A549 (cell line): Measurements from ENCODE around the gene CLTCL1. TPM values are rescaled to one million over a fixed set of nuclear protein-coding genes. Genes with fewer than 3 reads are reported as not detected.

Experiments used
- ATAC-seq, 2 experiments: fragments of 200-7000 bp in 1 of 2; fragments of >200 bp in 1 of 2; cut with Nextera tagmentation in 1 of 2; cut with Tn5 transposase in 1 of 2; 3 replicates each; pipeline versions ENCODE4 v1.8.0 to v1.9.1; 2018 to 2020; ENCODE audit warnings: mild to moderate bottlenecking in 1 of 2, moderate library complexity in 1 of 2
- CTCF ChIA-PET: fragments of 300-600 bp; sonication (Branson Sonifier 250); formaldehyde crosslinking; extraction: SDS; loops from one replicate; lab custom pipeline; 2021; ENCODE audit warnings: antibody characterized with exemption, inconsistent platforms; lab: Yijun Ruan, JAX
- POLR2A ChIA-PET: fragments of 350-600 bp; formaldehyde crosslinking; extraction: SDS; loops from one replicate; lab custom pipeline; 2021; ENCODE audit warnings: antibody characterized with exemption, inconsistent platforms; lab: Yijun Ruan, JAX
- DNase-seq, 2 experiments: peaks; one replicate each; pipeline versions ENCODE4 v3.0.0 to v3.0.0-alpha.2; 2011 to 2016; ENCODE audit warnings: low read depth in 1 of 2, low spot score in 1 of 2
- FAIRE-seq: peaks from 2 replicates; lab custom pipeline; 2011; peaks lifted over from hg19 to GRCh38; lab: Jason Lieb, UNC
- H3K27ac ChIP-seq, 2 experiments: fragments of >200 bp; sonication (Bioruptor Twin); formaldehyde crosslinking; 3 replicates each; pipeline ENCODE4 v1.5.1; 2016 to 2017
- H3K4me1 ChIP-seq: fragments of >200 bp; sonication (Bioruptor Twin); formaldehyde crosslinking; 3 replicates; pipeline ENCODE4 v1.6.1; 2016
- H3K4me2 ChIP-seq: fragments of >200 bp; sonication (Bioruptor Twin); formaldehyde crosslinking; 3 replicates; pipeline ENCODE4 v1.6.1; 2016
- H3K4me3 ChIP-seq: fragments of >200 bp; sonication (Bioruptor Twin); formaldehyde crosslinking; 3 replicates; pipeline ENCODE4 v1.5.1; 2016
- H3K9me3 ChIP-seq: fragments of >200 bp; sonication (Bioruptor Twin); formaldehyde crosslinking; 3 replicates; pipeline ENCODE4 v1.6.1; 2016
- BHLHE40 ChIP-seq: IDR thresholded peaks from 2 replicates; pipeline ENCODE4 v1.6.1; 2012; ENCODE audit warnings: low read depth, low read length, inconsistent platforms
- CEBPB ChIP-seq, 2 experiments: fragments of >200 bp in 1 of 2; sonication (Bioruptor Twin) in 1 of 2; formaldehyde crosslinking in 1 of 2; IDR thresholded peaks; 2 replicates each; pipeline ENCODE4 v1.6.1; 2012 to 2016
- CTCF ChIP-seq: fragments of >200 bp; sonication (Bioruptor Twin); formaldehyde crosslinking; IDR thresholded peaks from 3 replicates; pipeline ENCODE4 v1.5.1; 2016
- E2F6 ChIP-seq: IDR thresholded peaks from 2 replicates; pipeline ENCODE4 v1.6.1; 2012; ENCODE audit warnings: low read depth, borderline replicate concordance
- EHF ChIP-seq: fragments of 250-450 bp; sonication (Bioruptor Pico); IDR thresholded peaks from 2 replicates; pipeline ENCODE4 v1.5.0; 2020; ENCODE audit warnings: mild to moderate bottlenecking
- FOSL2 ChIP-seq, 2 experiments: fragments of 450-650 bp in 1 of 2; fragments of >200 bp in 1 of 2; sonication (Bioruptor Twin) in 1 of 2; formaldehyde crosslinking; IDR thresholded peaks; 2 replicates each; pipeline versions ENCODE4 v1.5.0 to v1.6.1; 2016 to 2020; ENCODE audit warnings: mild to moderate bottlenecking in 1 of 2, moderate library complexity in 1 of 2
- FOXS1 ChIP-seq: fragments of 250-450 bp; sonication (Bioruptor Pico); IDR thresholded peaks from 2 replicates; pipeline ENCODE4 v1.5.0; 2020; ENCODE audit warnings: mild to moderate bottlenecking, moderate library complexity
- HES2 ChIP-seq: fragments of >200 bp; sonication (Bioruptor Twin); formaldehyde crosslinking; IDR thresholded peaks from 2 replicates; pipeline ENCODE4 v1.6.1; 2016
- HOXA7 ChIP-seq: fragments of 250-450 bp; sonication (Bioruptor Pico); IDR thresholded peaks from 2 replicates; pipeline ENCODE4 v1.5.0; 2020; ENCODE audit warnings: mild to moderate bottlenecking, moderate library complexity
- HOXB5 ChIP-seq: fragments of 250-450 bp; sonication (Bioruptor Pico); IDR thresholded peaks from 2 replicates; pipeline ENCODE4 v1.5.0; 2020; ENCODE audit warnings: mild to moderate bottlenecking, moderate library complexity
- KDM5A ChIP-seq: fragments of 200-600 bp; sonication (generic); IDR thresholded peaks from 2 replicates; pipeline ENCODE4 v1.6.1; 2016; ENCODE audit warnings: antibody characterized with exemption, mild to moderate bottlenecking
- MAFK ChIP-seq: fragments of 450-650 bp; IDR thresholded peaks from 2 replicates; pipeline ENCODE4 v1.6.1; 2014; ENCODE audit not compliant: partially characterized antibody
- MAZ ChIP-seq: fragments of 150-350 bp; IDR thresholded peaks from 2 replicates; pipeline ENCODE4 v1.6.1; 2014; ENCODE audit warnings: antibody characterized with exemption, low read depth, low read length, borderline replicate concordance
- MYC ChIP-seq: IDR thresholded peaks from 2 replicates; pipeline ENCODE4 v1.6.1; 2012; ENCODE audit warnings: mild to moderate bottlenecking, inconsistent platforms, low read length, improper control_type of control experiment, borderline replicate concordance
- NFE2L2 ChIP-seq: fragments of 150-350 bp; conservative IDR thresholded peaks from 2 replicates; pipeline ENCODE4 v1.6.1; 2014; ENCODE audit warnings: low read length
- NR3C1 ChIP-seq: fragments of >200 bp; sonication (Bioruptor Twin); formaldehyde crosslinking; IDR thresholded peaks from 3 replicates; pipeline ENCODE4 v1.6.1; 2017
- POLR2A ChIP-seq: IDR thresholded peaks from 2 replicates; pipeline ENCODE4 v1.6.1; 2012; ENCODE audit warnings: mild to moderate bottlenecking, low read length
- RARB ChIP-seq: fragments of 250-450 bp; sonication (Bioruptor Pico); IDR thresholded peaks from 2 replicates; pipeline ENCODE4 v1.8.0; 2021; ENCODE audit warnings: mild to moderate bottlenecking, moderate library complexity
- REST ChIP-seq: fragments of 200-600 bp; sonication (generic); IDR thresholded peaks from 2 replicates; pipeline ENCODE4 v1.6.1; 2016; ENCODE audit warnings: antibody characterized with exemption, mild to moderate bottlenecking, moderate library complexity
- RFX5 ChIP-seq: fragments of 450-650 bp; IDR thresholded peaks from 2 replicates; pipeline ENCODE4 v1.7.1; 2014; ENCODE audit warnings: antibody characterized with exemption, mild to moderate bottlenecking, moderate library complexity
- SMC3 ChIP-seq: fragments of >200 bp; sonication (Bioruptor Twin); formaldehyde crosslinking; IDR thresholded peaks from 3 replicates; pipeline ENCODE4 v1.6.1; 2018; ENCODE audit warnings: inconsistent platforms
- ZFP36 ChIP-seq: fragments of 450-650 bp; IDR thresholded peaks from 2 replicates; pipeline ENCODE4 v1.6.1; 2014; ENCODE audit warnings: borderline replicate concordance; ENCODE audit not compliant: partially characterized antibody
- ZSCAN20 ChIP-seq: fragments of 250-450 bp; sonication (Bioruptor Pico); IDR thresholded peaks from 2 replicates; pipeline ENCODE4 v1.8.0; 2022; ENCODE audit warnings: mild to moderate bottlenecking, moderate library complexity
- WGBS: methylation state at CpG from one replicate; pipeline ENCODE4 v1.1.6; 2017; ENCODE audit errors: missing lambda C conversion rate; 5-methylcytosine and 5-hydroxymethylcytosine counted together
- polyA plus RNA-seq, 4 experiments: library from polyadenylated mRNA; depleted of rRNA in 3 of 4; stranded (reverse); fragments of >200 nt; fragmentation: RNase III in 1 of 4; extraction: RNeasy Plus Mini Kit Qiagen cat#74134 plus additional on column Dnase treatment in 1 of 4; gene quantifications; 2 replicates in 3 of 4; 3 replicates in 1 of 4; pipeline ENCODE4 v1.2.3, GENCODE V29; 2011 to 2017

The CLTCL1 gene
- polyA plus RNA-seq, 2 of the 4 experiments (the other 2 are of a cell fraction): 8.6 to 10.6 TPM

GRCh38 chr22:19226428-19226827 is 65.1 kb downstream of the CLTCL1 start:
- no peak for FAIRE-seq

GRCh38 chr22:19225560-19225959 is 66.0 kb downstream of the CLTCL1 start:
- no peak overlapping the region for H3K4me2 ChIP-seq
- H3K27ac ChIP-seq: no peak overlapping the region
- 78% methylated on average over 3 of the region's 3 CpGs for WGBS
- POLR2A ChIA-PET: no interaction called here
- CTCF ChIA-PET: no interaction called here
- H3K9me3 ChIP-seq: no peaks in the 10 kb centered on the region
- ATAC-seq (no peak), DNase-seq (no peak), FAIRE-seq (no peak)
- no peaks in the 10 kb centered on the region for H3K4me1 ChIP-seq
- TF ChIP-seq HOXB5 (no peak), FOSL2 (IDR thresholded peaks at IDR 0.05) (no peak), FOSL2 (CRISPR knock-in tag; IDR thresholded peaks at IDR 0.05) (no peak), EHF (CRISPR knock-in tag) (no peak), HES2 (no peak), RARB (CRISPR knock-in tag) (no peak)
- H3K4me3 ChIP-seq: no peak overlapping the region

More at GRCh38 chr22:19226428-19226827, 65.1 kb downstream of the CLTCL1 start:
- no peak for ATAC-seq
- no peak for DNase-seq
- Histone ChIP-seq H3K4me1 (no peaks in the 10 kb centered on the region), H3K27ac (no peak overlapping the region), H3K4me3 (no peak overlapping the region), H3K4me2 (no peak overlapping the region), H3K9me3 (no peaks in the 10 kb centered on the region)
- POLR2A ChIA-PET: no interaction called here
- CTCF ChIA-PET: no interaction called here
- no peak for TF ChIP-seq CEBPB (IDR thresholded peaks at IDR 0.05)
- no peak for TF ChIP-seq BHLHE40
- TF ChIP-seq E2F6: no peak
- TF ChIP-seq ZFP36: no peak
- no peak for TF ChIP-seq KDM5A
- TF ChIP-seq HES2: no peak
- no peak for TF ChIP-seq MAFK
- TF ChIP-seq POLR2A: no peak
- TF ChIP-seq FOXS1: no peak
- no peak for TF ChIP-seq REST
- TF ChIP-seq CTCF: no peak
- TF ChIP-seq RFX5: no peak
- TF ChIP-seq MAZ: no peak
- no peak for TF ChIP-seq HOXA7 (CRISPR knock-in tag)
- no peak for TF ChIP-seq NFE2L2
- TF ChIP-seq MYC: no peak
- no peak for TF ChIP-seq ZSCAN20 (CRISPR knock-in tag)
- no peak for TF ChIP-seq NR3C1
- TF ChIP-seq SMC3: no peak
